ENCODE results near the gene NOC4L.

NOC4L gene

GRCh38 chr12:132171968-132172521 lies 27.8 kb downstream of the NOC4L start:
- no peaks in the 10 kb centered on the region for H3K4me1 ChIP-seq (ENCODE audit: insufficient read depth, low read length, severe bottlenecking)
- no peak overlapping the region for H3K9ac ChIP-seq (ENCODE audit: low read length)
- H4K20me1 ChIP-seq (ENCODE audit: insufficient read depth, low read length) = no peaks in the 10 kb centered on the region
- no peaks in the 10 kb centered on the region for H3K79me2 ChIP-seq (ENCODE audit: insufficient read depth, low read length)
- H3K4me3 ChIP-seq (ENCODE audit: low read depth, low read length, poor library complexity, severe bottlenecking) = no peak overlapping the region
- no peaks in the 10 kb centered on the region for H3K9me3 ChIP-seq (ENCODE audit: low read length)
- H3K36me3 ChIP-seq (ENCODE audit: insufficient read depth, low read length) = no peaks in the 10 kb centered on the region
- H3K4me2 ChIP-seq (ENCODE audit: low read length) = no peak overlapping the region
- no peaks in the 10 kb centered on the region for H3K9me2 ChIP-seq (ENCODE audit: low read depth, low read length)
- H3K27ac ChIP-seq (ENCODE audit: low read depth, low read length, poor library complexity, severe bottlenecking) = no peak overlapping the region
- no peak overlapping the region for H2AFZ ChIP-seq (ENCODE audit: low read length)
- H3F3A ChIP-seq (ENCODE audit: insufficient read depth, low read length) = no peaks in the 10 kb centered on the region
- 0 out of 2 replicates have a peak, but pooled peaks cover 5% of the 10 kb centered on the region for H3K27me3 ChIP-seq (ENCODE audit: insufficient read depth, low read length)
- no peak for TF ChIP-seq CTCF (IDR thresholded peaks at IDR 0.05; ENCODE audit: low read length)
- no peak for TF ChIP-seq EZH2 (IDR thresholded peaks at IDR 0.05; ENCODE audit: borderline replicate concordance, low read length)

GRCh38 chr12:132172619-132173018 lies 28.4 kb downstream of the NOC4L start:
- Histone ChIP-seq H3K27me3 (ENCODE audit: insufficient read depth, low read length) (0 out of 2 replicates have a peak, but pooled peaks cover 5% of the 10 kb centered on the region), H3K4me1 (ENCODE audit: insufficient read depth, low read length, severe bottlenecking) (no peaks in the 10 kb centered on the region), H3K4me2 (ENCODE audit: low read length) (no peak overlapping the region), H3K36me3 (ENCODE audit: insufficient read depth, low read length) (no peaks in the 10 kb centered on the region), H3K9ac (ENCODE audit: low read length) (no peak overlapping the region), H3K9me2 (ENCODE audit: low read depth, low read length) (no peaks in the 10 kb centered on the region), H3F3A (ENCODE audit: insufficient read depth, low read length) (no peaks in the 10 kb centered on the region), H2AFZ (ENCODE audit: low read length) (no peak overlapping the region), H3K27ac (ENCODE audit: low read depth, low read length, poor library complexity, severe bottlenecking) (no peak overlapping the region), H3K79me2 (ENCODE audit: insufficient read depth, low read length) (no peaks in the 10 kb centered on the region), H4K20me1 (ENCODE audit: insufficient read depth, low read length) (no peaks in the 10 kb centered on the region), H3K4me3 (ENCODE audit: low read depth, low read length, poor library complexity, severe bottlenecking) (no peak overlapping the region), H3K9me3 (ENCODE audit: low read length) (no peaks in the 10 kb centered on the region)
- no peak for TF ChIP-seq EZH2 (IDR thresholded peaks at IDR 0.05; ENCODE audit: borderline replicate concordance, low read length)
- no peak for TF ChIP-seq CTCF (IDR thresholded peaks at IDR 0.05; ENCODE audit: low read length)

GRCh38 chr12:132173135-132174014 lies 29.1 kb downstream of the NOC4L start:
- H3K4me2 ChIP-seq (ENCODE audit: low read length) = no peak overlapping the region

More at GRCh38 chr12:132173135-132174014, 29.1 kb downstream of the NOC4L start:
- TF ChIP-seq CTCF (IDR thresholded peaks at IDR 0.05; ENCODE audit: low read length) (no peak), EZH2 (IDR thresholded peaks at IDR 0.05; ENCODE audit: borderline replicate concordance, low read length) (no peak)
- Histone ChIP-seq H3K27me3 (ENCODE audit: insufficient read depth, low read length) (peaks cover 6% of the 10 kb centered on the region; the same call in 1 of the 2 replicates), H3K9me2 (ENCODE audit: low read depth, low read length) (no peaks in the 10 kb centered on the region), H3K79me2 (ENCODE audit: insufficient read depth, low read length) (no peaks in the 10 kb centered on the region), H3K27ac (ENCODE audit: low read depth, low read length, poor library complexity, severe bottlenecking) (no peak overlapping the region), H3K9me3 (ENCODE audit: low read length) (no peaks in the 10 kb centered on the region), H4K20me1 (ENCODE audit: insufficient read depth, low read length) (no peaks in the 10 kb centered on the region), H3K4me3 (ENCODE audit: low read depth, low read length, poor library complexity, severe bottlenecking) (no peak overlapping the region), H3K4me1 (ENCODE audit: insufficient read depth, low read length, severe bottlenecking) (no peaks in the 10 kb centered on the region), H3K36me3 (ENCODE audit: insufficient read depth, low read length) (no peaks in the 10 kb centered on the region), H3K9ac (ENCODE audit: low read length) (no peak overlapping the region), H2AFZ (ENCODE audit: low read length) (no peak overlapping the region), H3F3A (ENCODE audit: insufficient read depth, low read length) (no peaks in the 10 kb centered on the region)
